SK-MEL-5 (cell line): ENCODE measurements around the gene APIP. TPM values are rescaled to one million over a fixed set of nuclear protein-coding genes. Genes with fewer than 3 reads are reported as not detected.

Experiments used
- small RNA-seq, 2 experiments: library from RNA; depleted of rRNA; stranded (forward); fragments of <200 nt; gene quantifications; one replicate each; pipeline ENCODE3, GENCODE V24; 2014
- total RNA-seq: library from RNA; depleted of rRNA; stranded (reverse); fragments of >200 nt; shearing (Covaris generic); gene quantifications from 2 replicates; pipeline ENCODE4 v1.2.3, GENCODE V29; 2014; rRNA removed

The APIP gene
- total RNA-seq, 1 experiment from 2014 or later = 39.7 TPM

Small RNAs within 50 kb of the gene (small RNA-seq; reads per million reads assigned to genes)
- gene MIR1343 = 0.02 to 0.81 reads per million in 2 experiments

Other genes with a start within 250 kb of the APIP start
- 48.8 and 53.0 TPM in 2 replicates for gene PDHX, start 239 bp upstream of the APIP start, total RNA-seq
- 143 and 147 TPM in 2 replicates for gene CD44, start 222.8 kb upstream of the APIP start, total RNA-seq